HG03060 (cell line): Measurements from ENCODE around the gene RAPGEF1.

Source experiments
- ATAC-seq: cut with Tn5 transposase; IDR thresholded peaks from one replicate; pipeline ENCODE4 v1.9.1; 2021; ENCODE audit warnings: low read depth, moderate number of reproducible peaks; ENCODE audit not compliant: unreplicated experiment

The RAPGEF1 gene

GRCh38 chr9:131578731-131579504 lies 161.0 kb downstream of the RAPGEF1 start:
- no peak for ATAC-seq

GRCh38 chr9:131578021-131578420 lies 161.9 kb downstream of the RAPGEF1 start:
- ATAC-seq: no peak

GRCh38 chr9:131577005-131578000 lies 162.6 kb downstream of the RAPGEF1 start:
- ATAC-seq: no peak

- no peak for ATAC-seq
These were observed 163.7 kb downstream of the RAPGEF1 start for GRCh38 chr9:131575946-131576853.

GRCh38 chr9:131574730-131575640 lies 164.9 kb downstream of the RAPGEF1 start:
- ATAC-seq: no peak

- ATAC-seq: no peak
These were observed 172.0 kb downstream of the RAPGEF1 start for GRCh38 chr9:131567910-131568309.

GRCh38 chr9:131566158-131566557 lies 173.7 kb downstream of the RAPGEF1 start:
- no peak for ATAC-seq

- no peak for ATAC-seq
These were observed 174.5 kb downstream of the RAPGEF1 start for GRCh38 chr9:131565369-131565768.

- no peak for ATAC-seq
These were observed 177.6 kb downstream of the RAPGEF1 start for GRCh38 chr9:131562032-131562959.

- no peak for ATAC-seq
These were observed 180.4 kb downstream of the RAPGEF1 start for GRCh38 chr9:131559421-131560000.

- no peak for ATAC-seq
These were observed 181.9 kb downstream of the RAPGEF1 start for GRCh38 chr9:131557855-131558548.

GRCh38 chr9:131555841-131556673 lies 183.8 kb downstream of the RAPGEF1 start:
- ATAC-seq: no peak

GRCh38 chr9:131554843-131555351 lies 185.0 kb downstream of the RAPGEF1 start:
- no peak for ATAC-seq

GRCh38 chr9:131554087-131554842 lies 185.6 kb downstream of the RAPGEF1 start:
- ATAC-seq: no peak

GRCh38 chr9:131552030-131552429 lies 187.8 kb downstream of the RAPGEF1 start:
- no peak for ATAC-seq
